Measurements from ENCODE around the gene GSTM5.
"Not testable (repeated sequence)": the region's sequence is repeated elsewhere in the genome, so short reads cannot be mapped to it uniquely, and the experiment has no call there.

Gene GSTM5

DNA sequence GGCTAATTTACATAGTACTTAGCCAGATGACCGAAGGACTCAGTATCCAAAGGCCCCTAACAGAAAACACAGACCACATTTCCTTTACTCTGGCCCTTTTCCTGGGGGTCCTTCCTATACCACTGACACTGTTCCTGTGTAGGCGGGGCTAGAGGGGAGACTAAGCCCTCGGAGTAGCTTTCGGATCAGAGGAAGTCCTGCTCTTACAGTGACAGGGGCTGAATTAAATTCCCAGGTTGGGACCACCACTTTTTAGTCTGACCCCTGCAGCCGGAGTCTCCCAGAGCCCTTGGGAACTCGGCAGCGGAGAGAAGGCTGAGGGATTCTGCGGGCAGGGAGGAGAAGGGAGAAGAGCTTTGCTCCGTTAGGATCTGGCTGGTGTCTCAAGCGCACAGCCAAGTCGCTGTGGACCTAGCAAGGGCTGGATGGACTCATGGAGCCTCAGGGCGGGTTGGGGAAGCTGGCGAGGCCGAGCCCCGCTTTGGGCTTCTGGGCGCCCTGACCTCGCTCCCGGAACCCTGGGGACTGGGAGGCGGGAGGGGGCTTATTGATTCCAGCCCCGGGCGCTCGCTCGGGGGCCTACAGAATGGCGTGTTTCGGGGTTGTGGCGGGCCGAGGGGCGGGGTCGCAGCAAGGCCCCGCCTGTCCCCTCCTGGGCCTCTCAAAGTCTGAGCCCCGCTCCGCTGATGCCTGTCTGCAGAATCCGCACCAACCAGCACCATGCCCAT, at the start of gene GSTM5:
TSS of gene GSTM5 (plus strand) at position 659 of the 728 bp plus-strand sequence. CDS start at position 721, 62 bp downstream.
- DNase-seq (ENCODE audit: extremely low spot score); POLR2A ChIA-PET: not testable (repeated sequence)
- CTCF ChIA-PET = interaction anchor here (1.0 to 1.4 kb wide), 2 partner anchors 22 to 72 kb away, joined by 3 read pairs; no protein-coding TSS in a partner anchor

DNA sequence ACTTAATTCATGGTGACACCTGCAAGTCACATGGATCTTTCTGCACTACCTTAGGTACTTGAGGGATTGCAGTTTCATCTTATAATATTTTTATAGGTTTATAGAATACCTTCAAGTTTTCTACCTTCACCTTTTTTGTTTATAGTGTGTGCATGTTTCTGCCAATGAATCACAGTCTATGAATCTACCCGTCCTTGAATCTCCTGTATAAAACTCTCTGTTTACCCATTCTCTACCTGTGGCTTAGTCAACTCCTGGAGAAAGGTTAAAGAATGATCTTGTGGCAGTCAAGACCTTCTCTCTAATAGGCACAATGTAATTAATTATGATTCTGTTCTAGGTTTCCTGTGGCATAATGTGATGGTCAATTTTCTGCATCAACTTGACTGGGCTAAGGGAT, 47.4 kb upstream of the GSTM5 start:
- TF ChIP-seq, protein P1, sequence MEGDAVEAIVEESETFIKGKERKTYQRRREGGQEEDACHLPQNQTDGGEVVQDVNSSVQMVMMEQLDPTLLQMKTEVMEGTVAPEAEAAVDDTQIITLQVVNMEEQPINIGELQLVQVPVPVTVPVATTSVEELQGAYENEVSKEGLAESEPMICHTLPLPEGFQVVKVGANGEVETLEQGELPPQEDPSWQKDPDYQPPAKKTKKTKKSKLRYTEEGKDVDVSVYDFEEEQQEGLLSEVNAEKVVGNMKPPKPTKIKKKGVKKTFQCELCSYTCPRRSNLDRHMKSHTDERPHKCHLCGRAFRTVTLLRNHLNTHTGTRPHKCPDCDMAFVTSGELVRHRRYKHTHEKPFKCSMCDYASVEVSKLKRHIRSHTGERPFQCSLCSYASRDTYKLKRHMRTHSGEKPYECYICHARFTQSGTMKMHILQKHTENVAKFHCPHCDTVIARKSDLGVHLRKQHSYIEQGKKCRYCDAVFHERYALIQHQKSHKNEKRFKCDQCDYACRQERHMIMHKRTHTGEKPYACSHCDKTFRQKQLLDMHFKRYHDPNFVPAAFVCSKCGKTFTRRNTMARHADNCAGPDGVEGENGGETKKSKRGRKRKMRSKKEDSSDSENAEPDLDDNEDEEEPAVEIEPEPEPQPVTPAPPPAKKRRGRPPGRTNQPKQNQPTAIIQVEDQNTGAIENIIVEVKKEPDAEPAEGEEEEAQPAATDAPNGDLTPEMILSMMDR (IDR thresholded peaks at IDR 0.05; ENCODE audit: control extremely low read depth, extremely low read depth, low read depth, missing control alignments) = no peak
- CTCF ChIA-PET = no interaction called here
- no peak for DNase-seq (ENCODE audit: extremely low spot score)
- POLR2A ChIA-PET = no interaction called here

DNA sequence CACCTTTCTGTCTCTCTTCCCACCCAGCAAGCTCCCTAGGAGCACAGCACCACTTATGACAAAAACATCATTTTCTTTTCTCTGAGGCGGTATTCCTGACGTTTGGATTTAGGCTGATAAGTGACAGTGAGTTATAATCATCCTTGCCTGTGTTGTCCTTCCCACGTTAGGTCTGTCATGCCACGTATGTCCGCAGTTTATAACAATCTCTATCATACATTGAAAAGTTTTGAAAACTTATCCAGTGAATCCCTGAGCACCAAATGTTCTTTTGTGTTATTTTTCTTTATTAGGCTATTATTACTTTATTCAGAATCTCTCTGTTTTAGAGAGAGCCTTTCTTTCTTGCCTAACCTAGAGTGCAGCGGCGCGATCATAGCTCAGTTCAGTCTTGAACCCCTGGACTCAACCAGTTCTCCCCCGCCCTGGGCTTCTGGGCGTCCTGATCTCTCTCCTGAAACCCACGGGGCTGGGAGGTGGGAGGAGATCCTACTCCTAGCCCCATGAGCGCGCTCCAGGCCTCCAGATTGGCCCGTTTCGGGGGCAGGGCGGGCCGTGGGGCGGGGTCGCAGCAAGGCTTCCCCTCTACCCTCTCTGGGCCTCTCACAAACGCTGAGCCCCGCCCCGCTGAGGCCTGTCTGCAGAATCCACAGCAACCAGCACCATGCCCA, 44.5 kb upstream of the GSTM5 start, which contains the start of gene GSTM2:
TSS of gene GSTM2 (plus strand) at position 606 of the 671 bp plus-strand sequence. CDS start at position 665, 59 bp downstream.
- CTCF ChIA-PET = interaction anchor here (0.7 to 3.7 kb wide), 5 partner anchors 18 to 317 kb away, joined by 3 to 18 read pairs (median 3); partner anchors contain the start of gene AHCYL1
- peak; percentile 87 for DNase-seq (ENCODE audit: extremely low spot score)
- TF ChIP-seq, protein P1 (IDR thresholded peaks at IDR 0.05; ENCODE audit: control extremely low read depth, extremely low read depth, low read depth, missing control alignments) = no peak
- POLR2A ChIA-PET = no interaction called here

DNA sequence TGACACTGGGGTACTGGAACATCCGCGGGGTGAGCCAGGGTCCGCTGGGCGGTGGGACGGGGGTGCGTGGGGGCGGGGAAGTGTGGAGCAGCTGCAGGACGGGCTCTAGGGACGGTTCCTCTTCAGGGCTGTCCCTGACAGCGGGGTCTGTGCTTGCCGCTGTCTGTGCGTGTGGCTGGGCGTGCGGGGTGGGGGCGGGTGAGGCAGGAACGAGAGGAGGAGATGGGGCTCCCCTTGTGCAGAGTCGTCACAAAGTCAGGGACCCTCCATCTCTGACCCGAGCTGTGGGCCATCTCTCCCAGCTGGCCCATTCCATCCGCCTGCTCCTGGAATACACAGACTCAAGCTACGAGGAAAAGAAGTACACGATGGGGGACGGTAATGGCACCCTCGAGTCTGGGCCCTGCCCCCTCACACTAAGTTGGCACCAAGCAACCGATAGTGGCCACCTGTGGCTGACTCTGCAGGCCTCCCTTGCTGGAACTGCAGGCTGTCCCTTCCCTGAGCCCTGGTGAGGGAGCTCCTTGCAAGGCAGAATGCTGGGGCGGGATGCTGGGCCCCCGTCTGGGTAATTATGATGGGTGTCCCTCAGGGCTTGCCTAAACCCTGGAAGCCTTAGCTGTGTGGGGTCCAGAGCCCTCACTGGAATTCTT, 43.8 kb upstream of the GSTM5 start:
- TF ChIP-seq, protein P1 (IDR thresholded peaks at IDR 0.05; ENCODE audit: control extremely low read depth, extremely low read depth, low read depth, missing control alignments) = no peak
- peak; percentile 41 for DNase-seq (ENCODE audit: extremely low spot score)
- CTCF ChIA-PET = interaction anchor here (0.9 to 3.7 kb wide), 4 partner anchors 19 to 317 kb away, joined by 3 to 18 read pairs (median 3); partner anchors contain the start of gene AHCYL1
- POLR2A ChIA-PET = no interaction called here

DNA sequence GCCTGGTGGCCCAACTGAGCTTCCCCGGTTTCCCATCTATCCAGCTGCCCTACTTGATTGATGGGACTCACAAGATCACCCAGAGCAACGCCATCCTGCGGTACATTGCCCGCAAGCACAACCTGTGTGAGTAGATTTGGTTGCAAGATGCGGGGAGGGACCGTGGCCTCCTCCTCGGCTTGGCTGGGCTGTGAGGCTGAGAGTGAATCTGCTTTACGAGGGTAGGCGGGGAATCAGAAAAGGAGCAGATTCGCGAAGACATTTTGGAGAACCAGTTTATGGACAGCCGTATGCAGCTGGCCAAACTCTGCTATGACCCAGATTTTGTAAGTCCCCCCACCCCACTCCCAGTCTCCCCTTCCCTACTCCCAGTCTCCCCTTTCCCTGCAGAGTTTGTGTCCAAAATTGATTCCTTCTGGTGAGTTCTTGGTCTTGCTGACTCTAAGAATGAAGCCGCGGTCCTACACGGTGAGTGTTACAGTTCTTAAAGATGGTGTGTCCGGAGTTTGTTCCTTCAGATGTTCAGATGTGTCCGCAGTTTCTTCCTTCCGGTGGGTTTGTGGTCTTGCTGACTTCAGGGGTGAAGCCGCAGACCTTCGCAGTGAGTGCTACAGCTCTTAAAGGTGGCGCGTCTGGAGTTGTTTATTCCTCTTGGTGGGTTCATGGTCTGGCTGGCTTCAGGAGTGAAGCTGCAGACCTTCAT, 42.7 kb upstream of the GSTM5 start:
- DNase-seq (ENCODE audit: extremely low spot score) = no peak
- POLR2A ChIA-PET = no interaction called here
- TF ChIP-seq, protein P1 (IDR thresholded peaks at IDR 0.05; ENCODE audit: control extremely low read depth, extremely low read depth, low read depth, missing control alignments) = no peak
- CTCF ChIA-PET = interaction anchor here (1.5 to 3.7 kb wide), 4 partner anchors 12 to 316 kb away, joined by 3 to 18 read pairs (median 9); partner anchors contain the start of gene AHCYL1

DNA sequence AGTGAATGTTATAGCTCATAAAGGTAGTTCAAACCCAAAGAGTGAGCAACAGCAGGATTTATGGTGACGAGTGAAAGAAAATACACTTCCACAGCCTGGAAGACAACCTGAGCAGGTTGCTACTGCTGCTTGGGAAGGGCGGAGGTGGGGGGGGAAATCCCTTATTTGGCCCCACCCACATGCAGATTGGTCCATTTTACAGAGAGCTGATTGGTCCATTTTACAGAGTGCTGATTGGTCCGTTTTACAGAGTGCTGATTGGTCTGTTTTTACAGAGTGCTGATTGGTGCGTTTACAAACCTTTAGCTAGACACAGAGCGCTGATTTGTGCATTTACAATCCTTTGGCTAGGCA, 42.1 kb upstream of the GSTM5 start:
- DNase-seq (ENCODE audit: extremely low spot score); POLR2A ChIA-PET: not testable (repeated sequence)
- CTCF ChIA-PET = interaction anchor here (1.5 to 3.4 kb wide), 5 partner anchors 8 to 315 kb away, joined by 3 to 12 read pairs (median 6); partner anchors contain the start of gene AHCYL1

DNA sequence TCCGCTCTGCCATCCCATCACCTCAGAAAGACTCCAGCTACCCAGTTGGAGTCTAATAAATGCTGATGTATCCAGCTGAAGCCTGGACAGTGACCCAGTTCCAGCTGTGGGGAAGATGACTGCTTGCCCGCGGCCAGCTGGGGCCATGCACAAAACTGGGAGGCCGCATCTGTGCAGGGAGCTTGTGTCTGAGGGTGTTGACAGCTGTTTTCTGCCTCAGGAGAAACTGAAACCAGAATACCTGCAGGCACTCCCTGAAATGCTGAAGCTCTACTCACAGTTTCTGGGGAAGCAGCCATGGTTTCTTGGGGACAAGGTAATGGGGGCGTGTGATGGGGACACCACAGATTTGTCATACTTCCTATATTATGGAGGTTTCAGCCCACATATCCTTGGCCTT, 41.0 kb upstream of the GSTM5 start:
- no peak for DNase-seq (ENCODE audit: extremely low spot score)
- TF ChIP-seq, protein P1 (IDR thresholded peaks at IDR 0.05; ENCODE audit: control extremely low read depth, extremely low read depth, low read depth, missing control alignments) = no peak
- POLR2A ChIA-PET = no interaction called here
- CTCF ChIA-PET = interaction anchor here (0.7 to 3.4 kb wide), 6 partner anchors 9 to 314 kb away, joined by 3 to 12 read pairs (median 5); partner anchors contain the start of gene AHCYL1

DNA sequence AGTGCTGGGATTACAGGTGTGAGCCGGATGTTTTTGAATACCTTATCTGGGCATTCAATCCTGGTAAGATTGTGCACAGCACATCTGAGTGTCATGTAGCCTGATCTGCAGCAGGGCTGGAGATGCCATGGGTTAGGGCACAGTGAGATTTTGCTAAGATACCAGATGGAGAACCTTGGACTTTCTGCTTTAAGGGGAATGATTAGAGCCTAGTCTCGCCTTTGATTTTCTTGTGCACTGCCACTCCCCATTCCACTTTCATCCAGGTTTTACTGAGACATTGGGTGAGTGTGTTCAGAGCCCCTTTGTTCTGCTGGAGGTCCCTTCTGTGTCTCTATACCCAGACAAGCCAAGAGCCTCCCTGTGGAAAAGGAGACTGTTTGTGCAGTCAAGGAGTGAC, 38.2 kb upstream of the GSTM5 start:
- DNase-seq (ENCODE audit: extremely low spot score); POLR2A ChIA-PET: not testable (repeated sequence)
- CTCF ChIA-PET = interaction anchor here (1.2 kb wide), 1 partner anchor 34 kb away, joined by 3 read pairs; no protein-coding TSS in a partner anchor

DNA sequence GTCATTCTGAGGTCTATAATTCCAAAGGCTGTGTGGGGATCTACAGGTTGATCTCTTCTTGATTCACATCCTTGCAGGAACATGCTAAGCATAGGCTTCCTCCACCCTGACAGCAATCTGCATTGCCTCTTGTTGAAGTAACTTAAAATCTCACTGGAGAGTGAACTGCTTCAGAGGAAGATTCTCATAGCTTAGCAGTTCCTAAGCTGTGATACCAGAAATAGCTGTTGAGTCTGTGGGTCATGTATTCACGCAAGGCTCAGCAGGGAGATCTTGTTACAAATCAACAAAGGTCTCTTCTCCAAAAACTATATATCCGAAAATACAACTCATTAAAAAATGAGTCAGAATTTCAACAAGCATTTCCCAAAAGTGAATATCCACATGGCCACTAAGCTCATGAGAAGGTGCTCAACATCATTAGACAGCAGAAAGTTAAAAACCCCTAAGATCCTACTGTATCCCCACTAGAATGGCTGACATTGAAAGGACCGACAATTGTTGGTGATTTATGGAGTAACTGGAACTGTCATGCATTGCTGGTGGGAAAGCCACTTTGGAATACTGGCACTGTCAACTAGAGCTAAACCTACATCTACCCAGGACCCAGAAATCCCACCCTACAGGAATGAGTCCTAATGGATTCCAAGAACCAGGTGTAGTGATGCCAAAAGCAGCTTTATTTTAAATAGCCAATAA, 35.2 kb upstream of the GSTM5 start:
- DNase-seq (ENCODE audit: extremely low spot score); POLR2A ChIA-PET: not testable (repeated sequence)
- CTCF ChIA-PET = interaction anchor here (1.1 kb wide), 1 partner anchor 22 kb away, joined by 3 read pairs; the partner anchor contains the start of gene GSTM4

Measured in GM10248 (cell line).